ENCODE results near the gene NHS. TPM values are rescaled to one million over a fixed set of nuclear protein-coding genes. Genes with fewer than 3 reads are reported as not detected.

NHS gene
- total RNA-seq, 1 donor from 2014 or later = 7.3 TPM

GRCh38 chrX:17535229-17535628 is 160.2 kb downstream of the NHS start:
- no peak for FAIRE-seq

GRCh38 chrX:17537723-17538243 is 162.8 kb downstream of the NHS start:
- DNase-seq (ENCODE audit: low spot score in 2 of 2) = no peak
- no peak for FAIRE-seq

More at GRCh38 chrX:17535229-17535628, 160.2 kb downstream of the NHS start:
- no peak for DNase-seq (ENCODE audit: low spot score in 2 of 2)

- DNase-seq (ENCODE audit: low spot score in 2 of 2) (no peak), FAIRE-seq (no peak)
Observed at GRCh38 chrX:17542123-17542522, 167.1 kb downstream of the NHS start.

- no peak for DNase-seq (ENCODE audit: low spot score in 2 of 2)
- no peak for FAIRE-seq
Observed at GRCh38 chrX:17544821-17545220, 169.8 kb downstream of the NHS start.

GRCh38 chrX:17546356-17546755 is 171.4 kb downstream of the NHS start:
- no peak for DNase-seq (ENCODE audit: low spot score in 2 of 2)
- no peak for FAIRE-seq

- no peak for DNase-seq (ENCODE audit: low spot score in 2 of 2)
- no peak for FAIRE-seq
Observed at GRCh38 chrX:17547658-17548057, 172.7 kb downstream of the NHS start.

- FAIRE-seq (no peak), DNase-seq (ENCODE audit: low spot score in 2 of 2) (no peak)
Observed at GRCh38 chrX:17549107-17549651, 174.2 kb downstream of the NHS start.

- no peak for DNase-seq (ENCODE audit: low spot score in 2 of 2)
- no peak for FAIRE-seq
Observed at GRCh38 chrX:17550011-17550410, 175.0 kb downstream of the NHS start.

- DNase-seq (ENCODE audit: low spot score in 2 of 2) (no peak), FAIRE-seq (no peak)
Observed at GRCh38 chrX:17552044-17552650, 177.1 kb downstream of the NHS start.

- DNase-seq (ENCODE audit: low spot score in 2 of 2) (no peak), FAIRE-seq (no peak)
Observed at GRCh38 chrX:17553469-17553868, 178.5 kb downstream of the NHS start.

- FAIRE-seq = no peak
- no peak for DNase-seq (ENCODE audit: low spot score in 2 of 2)
Observed at GRCh38 chrX:17553961-17554482, 179.0 kb downstream of the NHS start.

GRCh38 chrX:17554914-17555313 is 179.9 kb downstream of the NHS start:
- DNase-seq (ENCODE audit: low spot score in 2 of 2) (no peak), FAIRE-seq (no peak)

GRCh38 chrX:17555846-17556245 is 180.8 kb downstream of the NHS start:
- no peak for DNase-seq (ENCODE audit: low spot score in 2 of 2)
- no peak for FAIRE-seq

- FAIRE-seq (no peak), DNase-seq (ENCODE audit: low spot score in 2 of 2) (no peak)
Observed at GRCh38 chrX:17559728-17560379, 184.9 kb downstream of the NHS start.

- no peak for FAIRE-seq
- no peak for DNase-seq (ENCODE audit: low spot score in 2 of 2)
Observed at GRCh38 chrX:17560385-17560784, 185.4 kb downstream of the NHS start.

- FAIRE-seq (no peak), DNase-seq (ENCODE audit: low spot score in 2 of 2) (no peak)
Observed at GRCh38 chrX:17563076-17563475, 188.1 kb downstream of the NHS start.

GRCh38 chrX:17563515-17563914 is 188.5 kb downstream of the NHS start:
- DNase-seq (ENCODE audit: low spot score in 2 of 2) (no peak), FAIRE-seq (no peak)

- no peak for DNase-seq (ENCODE audit: low spot score in 2 of 2)
- FAIRE-seq = no peak
Observed at GRCh38 chrX:17564689-17565409, 189.8 kb downstream of the NHS start.

GRCh38 chrX:17566740-17567139 is 191.7 kb downstream of the NHS start:
- DNase-seq (ENCODE audit: low spot score in 2 of 2) (no peak), FAIRE-seq (no peak)

- no peak for DNase-seq (ENCODE audit: low spot score in 2 of 2)
- no peak for FAIRE-seq
Observed at GRCh38 chrX:17567187-17567586, 192.2 kb downstream of the NHS start.

GRCh38 chrX:17567821-17568220 is 192.8 kb downstream of the NHS start:
- FAIRE-seq (no peak), DNase-seq (ENCODE audit: low spot score in 2 of 2) (no peak)

Measured in frontal cortex (tissue), 4 donors.